C4-2B (cell line): ENCODE measurements around the gene CABP4.

Experiments used
- ZFX ChIP-seq: fragments of 450-650 bp; IDR thresholded peaks from 2 replicates; pipeline ENCODE4 v1.6.1; 2017
- TF ChIP-seq, protein P1 (sequence below): fragments of 450-650 bp; conservative IDR thresholded peaks from 2 replicates; pipeline ENCODE4 v1.5.1; 2017; ENCODE audit warnings: mild to moderate bottlenecking

DNA sequence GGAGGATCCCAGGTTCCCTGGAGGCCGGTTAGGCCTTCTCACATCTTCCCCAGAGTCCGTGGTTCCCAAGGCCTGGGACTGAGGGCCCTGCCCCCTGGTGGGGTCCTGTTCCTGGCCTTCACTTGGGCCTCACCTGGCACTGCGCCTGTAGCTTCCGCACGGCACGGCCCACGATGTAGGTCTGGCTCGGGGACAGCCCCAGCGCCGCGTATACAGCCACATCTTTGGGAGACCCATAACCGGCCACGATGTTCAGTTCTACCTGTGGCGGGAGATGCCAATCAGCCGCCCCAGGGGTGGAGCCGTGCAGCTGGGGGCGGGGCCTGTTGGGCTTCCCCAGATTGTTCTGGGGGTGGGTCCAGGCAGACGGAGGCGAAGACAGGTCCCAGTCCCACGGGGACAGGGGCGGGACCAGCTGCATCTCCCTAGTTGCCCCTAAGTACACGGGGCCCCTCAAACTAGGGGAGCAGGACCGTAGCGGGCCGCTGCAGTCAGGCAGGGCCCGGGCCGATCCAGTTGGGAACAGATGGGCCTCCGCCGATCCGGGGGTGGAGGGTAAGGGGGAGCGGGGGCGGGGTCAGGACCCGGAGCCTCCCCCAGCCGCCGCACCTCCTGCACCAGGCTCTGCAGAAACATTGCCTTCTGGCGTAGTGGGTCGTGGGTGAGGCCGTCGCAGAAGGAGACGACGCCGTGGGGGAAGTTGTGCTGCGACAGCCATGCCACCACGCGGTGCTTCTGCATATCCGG is 37.8 kb downstream of the CABP4 start:
- TF ChIP-seq, protein P1, sequence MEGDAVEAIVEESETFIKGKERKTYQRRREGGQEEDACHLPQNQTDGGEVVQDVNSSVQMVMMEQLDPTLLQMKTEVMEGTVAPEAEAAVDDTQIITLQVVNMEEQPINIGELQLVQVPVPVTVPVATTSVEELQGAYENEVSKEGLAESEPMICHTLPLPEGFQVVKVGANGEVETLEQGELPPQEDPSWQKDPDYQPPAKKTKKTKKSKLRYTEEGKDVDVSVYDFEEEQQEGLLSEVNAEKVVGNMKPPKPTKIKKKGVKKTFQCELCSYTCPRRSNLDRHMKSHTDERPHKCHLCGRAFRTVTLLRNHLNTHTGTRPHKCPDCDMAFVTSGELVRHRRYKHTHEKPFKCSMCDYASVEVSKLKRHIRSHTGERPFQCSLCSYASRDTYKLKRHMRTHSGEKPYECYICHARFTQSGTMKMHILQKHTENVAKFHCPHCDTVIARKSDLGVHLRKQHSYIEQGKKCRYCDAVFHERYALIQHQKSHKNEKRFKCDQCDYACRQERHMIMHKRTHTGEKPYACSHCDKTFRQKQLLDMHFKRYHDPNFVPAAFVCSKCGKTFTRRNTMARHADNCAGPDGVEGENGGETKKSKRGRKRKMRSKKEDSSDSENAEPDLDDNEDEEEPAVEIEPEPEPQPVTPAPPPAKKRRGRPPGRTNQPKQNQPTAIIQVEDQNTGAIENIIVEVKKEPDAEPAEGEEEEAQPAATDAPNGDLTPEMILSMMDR, result no peak
- TF ChIP-seq ZFX, result no peak
